Stimulated activated CD4-positive, alpha-beta T cell treated with anti-CD3 and anti-CD28 coated beads, Interleukin-2, amount 100 ng/mL, for 4 hours (primary cell): Measurements from ENCODE around the gene TRDN.
"Not testable (repeated sequence)": the region's sequence is repeated elsewhere in the genome, so short reads cannot be mapped to it uniquely, and the experiment has no call there.

ENCODE experiments used
- DNase-seq: peaks from one replicate; pipeline ENCODE4 v3.0.0-alpha.2; 2020; ENCODE audit warnings: low read depth

The TRDN gene

DNA sequence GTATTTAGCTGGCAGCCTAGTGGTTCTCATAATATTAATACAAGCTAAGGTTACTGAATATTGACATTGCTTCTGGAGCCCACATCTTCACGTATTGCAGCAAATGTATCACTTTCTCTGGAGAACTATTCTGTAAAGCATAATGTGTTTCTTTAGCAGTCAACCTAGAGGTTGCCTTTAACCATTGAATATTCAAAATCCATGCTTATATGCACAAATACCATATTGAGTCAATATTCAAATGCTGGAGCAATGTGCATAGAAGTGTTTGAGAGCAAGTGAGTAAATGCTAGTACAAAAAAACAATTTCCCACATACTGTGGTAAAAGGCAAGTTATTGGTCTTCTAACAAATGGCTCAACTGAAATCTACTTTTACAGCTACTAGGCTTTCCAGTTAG lies 231.8 kb downstream of the TRDN start:
- no peak for DNase-seq

DNA sequence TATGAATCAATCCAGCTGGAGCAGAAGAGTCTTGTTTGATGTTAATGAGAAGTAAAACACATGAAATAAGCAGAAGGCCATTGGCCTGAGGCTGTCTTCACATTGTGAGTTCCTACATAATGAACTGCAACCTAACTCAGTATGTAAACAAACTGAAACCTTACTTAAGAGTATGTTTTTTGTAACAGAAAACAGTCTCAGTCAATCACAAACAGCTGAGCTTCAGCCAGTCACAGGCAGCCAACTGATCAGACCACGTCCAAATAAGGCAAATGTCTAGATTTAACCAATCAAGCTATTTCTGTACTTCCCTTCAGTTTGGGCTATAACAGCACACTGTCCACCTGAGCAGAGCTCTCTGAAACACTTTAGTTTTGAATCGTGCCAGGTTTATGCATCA lies 234.7 kb downstream of the TRDN start:
- DNase-seq: no peak

DNA sequence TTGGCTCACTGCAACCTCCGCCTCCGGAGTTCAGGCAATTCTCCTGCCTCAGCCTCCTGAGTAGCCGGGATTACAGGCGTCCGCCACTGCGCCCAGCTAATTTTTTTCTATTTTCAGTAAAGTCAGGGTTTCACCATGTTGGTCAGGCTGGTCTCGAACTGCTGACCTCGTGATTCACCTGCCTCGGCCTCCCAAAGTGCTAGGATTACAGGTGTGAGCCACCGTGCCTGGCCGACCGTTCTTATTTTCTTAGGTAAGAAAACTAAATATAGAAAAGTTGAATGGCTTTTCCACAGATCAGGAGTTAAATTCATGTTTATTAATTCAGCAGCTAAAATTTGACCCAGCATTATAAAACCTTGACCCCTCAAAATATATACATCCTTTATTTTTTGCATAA lies 238.7 kb downstream of the TRDN start:
- DNase-seq: no peak

GRCh38 chr6:123393331-123393730 lies 243.4 kb downstream of the TRDN start:
- DNase-seq: no peak

DNA sequence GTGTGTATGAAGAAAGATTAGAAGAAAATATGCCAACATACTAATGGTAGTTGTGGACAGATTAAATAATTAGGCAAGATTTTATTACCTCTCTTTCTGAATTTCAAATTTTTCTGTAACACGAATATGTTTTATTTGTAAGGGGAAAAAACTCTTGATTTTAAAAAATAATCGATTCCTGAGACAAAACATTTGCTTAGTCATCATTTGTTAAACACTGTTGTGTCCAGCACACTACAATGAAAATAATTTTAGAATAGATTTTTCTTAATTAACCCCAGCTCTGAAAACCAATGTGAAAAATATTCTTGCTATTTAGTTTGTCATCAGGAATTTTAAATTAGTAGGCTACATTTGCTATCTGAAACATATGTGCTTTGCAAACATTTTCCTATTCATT lies 253.0 kb downstream of the TRDN start:
- no peak for DNase-seq

GRCh38 chr6:123380257-123380656 lies 256.5 kb downstream of the TRDN start:
- no peak for DNase-seq

DNA sequence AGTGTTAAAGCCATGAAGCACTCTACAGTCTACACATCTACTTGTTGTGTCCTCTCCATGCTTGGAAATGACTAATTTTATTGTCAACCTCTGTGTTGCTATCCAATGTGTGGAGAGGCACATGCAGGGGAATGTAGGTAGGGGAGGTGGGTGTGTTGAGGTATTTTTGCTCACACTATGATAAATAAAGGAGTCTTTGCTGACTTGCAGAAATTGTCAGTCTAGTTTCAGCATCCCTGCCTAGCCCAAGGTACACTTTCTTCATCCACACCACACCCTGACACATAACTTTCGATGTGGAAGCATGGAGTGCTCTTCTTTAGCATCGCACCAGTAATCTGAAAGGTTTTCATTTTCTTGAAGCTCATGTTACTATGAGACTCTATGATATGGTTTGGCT lies 264.0 kb downstream of the TRDN start:
- DNase-seq: no peak

- no peak for DNase-seq
These were observed 272.8 kb downstream of the TRDN start for GRCh38 chr6:123363912-123364311.

DNA sequence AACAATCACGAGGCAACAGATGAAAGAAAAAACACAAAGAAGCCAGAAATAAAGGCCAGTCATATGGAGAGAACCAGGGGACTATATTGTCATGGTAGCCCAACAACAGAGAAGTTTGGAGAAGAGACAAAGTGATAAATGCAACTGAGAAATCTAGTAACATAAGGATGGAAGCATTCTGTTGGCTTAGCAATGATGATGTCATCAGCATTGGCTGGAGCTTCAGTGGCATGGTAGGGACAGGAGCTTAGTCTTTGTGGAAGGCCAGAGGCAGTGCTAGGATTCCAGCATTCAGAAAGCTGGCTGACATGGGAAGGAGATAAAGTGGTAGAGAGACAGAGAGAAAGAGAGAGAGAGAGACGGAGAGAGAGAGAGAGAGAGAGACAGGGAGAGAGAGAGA lies 276.4 kb downstream of the TRDN start:
- DNase-seq: no peak

GRCh38 chr6:123352705-123353104 lies 284.0 kb downstream of the TRDN start:
- DNase-seq: no peak

DNA sequence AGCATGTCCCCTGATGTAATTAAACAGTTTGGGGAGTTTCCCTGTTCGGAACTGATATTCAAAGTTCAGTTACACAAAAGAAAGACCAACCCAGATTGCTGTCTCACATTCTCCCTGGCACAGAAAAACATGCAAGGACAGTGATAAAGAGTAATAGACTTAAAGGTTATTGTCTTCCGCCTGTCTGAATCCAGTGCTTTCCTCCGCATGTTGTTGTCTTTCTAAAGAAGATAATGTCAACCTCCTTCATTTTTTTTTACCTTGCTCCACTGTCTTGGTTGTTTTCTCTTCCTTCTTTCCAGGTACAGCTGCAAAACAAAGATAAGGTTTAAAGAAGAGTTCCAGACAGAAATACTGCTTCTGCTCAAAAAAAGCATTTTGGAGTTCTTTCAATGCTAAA lies 284.5 kb downstream of the TRDN start:
- no peak for DNase-seq

DNA sequence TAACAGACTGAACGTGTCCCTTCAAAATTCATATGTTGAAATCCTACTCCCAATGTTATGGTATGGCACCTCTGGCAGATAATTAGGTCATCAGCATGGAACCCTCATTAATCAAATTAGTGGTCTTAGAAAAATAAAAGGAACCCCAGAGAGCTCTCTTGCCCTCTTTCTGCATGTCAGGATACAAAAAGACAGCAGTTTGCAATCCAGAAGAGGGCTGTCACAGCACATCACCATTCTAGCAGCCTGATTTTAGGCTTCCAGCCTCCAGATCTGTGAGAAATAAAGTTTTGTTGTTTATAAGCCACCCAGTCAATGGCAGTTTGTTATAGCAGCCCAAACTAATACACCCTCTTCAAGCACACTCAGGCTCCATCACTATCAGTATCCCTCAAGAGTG lies 292.9 kb downstream of the TRDN start:
- no peak for DNase-seq

DNA sequence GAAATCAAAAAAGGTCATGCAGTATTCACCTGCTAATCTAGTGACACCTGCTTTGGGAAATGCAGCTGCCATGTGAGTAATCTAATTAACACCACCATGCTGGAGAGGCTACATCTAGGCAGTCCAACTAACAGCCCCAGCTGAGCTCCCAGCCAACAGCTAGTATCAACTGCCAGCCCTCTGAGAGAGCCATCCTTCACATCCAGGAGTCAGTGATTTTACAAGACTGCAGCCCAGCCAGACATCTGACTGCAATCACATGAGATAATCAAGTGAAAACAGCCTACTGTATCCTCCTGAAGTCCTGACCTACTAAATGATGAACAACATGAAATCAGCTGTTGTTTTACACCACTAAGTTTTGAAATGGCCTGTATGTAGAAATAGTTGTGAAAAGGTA lies 298.4 kb downstream of the TRDN start:
- no peak for DNase-seq

- no peak for DNase-seq
These were observed 303.6 kb downstream of the TRDN start for GRCh38 chr6:123333000-123333756.

DNA sequence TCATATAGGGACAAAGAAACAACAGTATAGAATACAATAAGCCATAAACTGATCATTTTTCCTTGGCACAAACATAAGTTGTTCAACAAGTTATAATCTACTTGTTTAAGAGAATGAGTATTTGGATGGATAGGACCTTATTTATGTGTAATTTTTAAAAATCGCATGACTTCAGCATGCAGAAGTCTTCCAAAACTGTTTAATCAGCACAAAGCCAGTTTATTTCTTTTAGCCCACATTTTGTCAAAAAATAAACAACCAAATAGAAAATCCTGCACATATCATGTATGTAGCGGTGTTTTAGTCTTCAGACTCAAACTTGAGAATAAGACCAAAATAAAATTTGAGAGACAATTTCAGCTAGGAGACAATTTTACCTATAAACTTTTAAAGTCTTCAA lies 304.7 kb downstream of the TRDN start:
- no peak for DNase-seq

DNA sequence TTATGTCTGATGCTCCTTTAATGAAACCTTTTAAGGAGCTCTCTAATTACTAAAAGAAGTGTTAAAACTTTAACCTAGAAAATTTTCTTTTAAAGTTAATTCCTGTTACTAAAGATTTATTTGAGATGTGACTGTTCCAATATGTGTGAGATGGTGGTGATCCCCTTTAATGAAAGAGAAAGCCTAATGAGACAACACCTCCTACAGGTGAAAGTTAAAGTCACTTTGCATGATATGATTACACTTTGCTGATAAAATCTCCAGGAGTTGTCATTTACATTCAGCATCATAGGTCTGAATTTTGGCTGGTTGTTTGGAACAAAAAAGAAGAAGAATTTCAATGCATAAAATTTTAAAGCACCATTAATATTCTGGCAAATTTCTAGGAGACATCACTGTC lies 307.4 kb downstream of the TRDN start:
- DNase-seq: no peak

GRCh38 chr6:123323452-123324329 lies 313.1 kb downstream of the TRDN start:
- DNase-seq: no peak

DNA sequence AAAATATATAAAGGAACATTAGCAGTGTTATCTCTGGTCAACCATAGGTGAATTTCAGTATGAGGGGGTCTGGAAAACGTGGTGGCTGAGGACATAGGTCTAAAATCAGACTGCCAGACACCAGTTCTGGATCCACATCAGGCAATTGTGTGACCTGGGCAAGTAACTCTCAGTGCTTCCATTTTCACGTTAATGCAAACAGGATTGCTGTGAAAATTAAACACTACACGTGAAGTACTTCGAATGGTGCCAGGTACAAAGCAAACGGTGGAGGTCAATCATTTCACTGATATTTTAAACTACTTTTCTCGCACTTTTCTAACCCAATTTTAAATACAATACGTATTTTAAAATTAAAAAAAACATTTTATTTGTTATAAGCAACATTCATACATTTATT lies 315.7 kb downstream of the TRDN start:
- DNase-seq: no peak

DNA sequence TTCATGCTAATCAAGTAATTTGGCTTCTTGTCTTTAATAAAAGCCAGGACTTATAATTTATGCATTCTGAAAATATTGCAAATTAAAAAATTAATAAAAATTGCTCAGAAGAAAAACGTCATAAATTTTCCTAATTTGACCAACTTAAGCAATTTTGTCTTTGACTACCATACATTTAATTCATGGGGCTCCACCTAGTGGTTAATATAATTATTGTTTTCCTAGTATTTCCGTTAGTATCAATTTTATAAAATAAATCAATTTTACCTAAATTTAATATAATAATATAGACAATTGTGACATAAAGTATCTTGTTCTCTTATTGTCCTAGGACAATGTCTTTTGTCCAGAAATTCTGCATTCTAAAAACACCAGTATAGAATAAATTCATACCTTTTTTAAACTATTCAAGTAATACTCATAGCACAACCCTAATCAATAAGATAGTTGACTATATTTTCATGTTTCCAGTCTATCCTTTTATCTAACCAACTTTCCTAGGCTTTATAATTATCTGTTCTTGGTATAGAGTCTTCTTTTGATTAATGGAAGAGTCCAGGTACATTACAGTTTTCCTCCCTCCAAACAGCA lies 319.9 kb downstream of the TRDN start:
- DNase-seq: no peak

- not testable (repeated sequence) for DNase-seq
These were observed 322.3 kb downstream of the TRDN start for GRCh38 chr6:123314459-123314858.

DNA sequence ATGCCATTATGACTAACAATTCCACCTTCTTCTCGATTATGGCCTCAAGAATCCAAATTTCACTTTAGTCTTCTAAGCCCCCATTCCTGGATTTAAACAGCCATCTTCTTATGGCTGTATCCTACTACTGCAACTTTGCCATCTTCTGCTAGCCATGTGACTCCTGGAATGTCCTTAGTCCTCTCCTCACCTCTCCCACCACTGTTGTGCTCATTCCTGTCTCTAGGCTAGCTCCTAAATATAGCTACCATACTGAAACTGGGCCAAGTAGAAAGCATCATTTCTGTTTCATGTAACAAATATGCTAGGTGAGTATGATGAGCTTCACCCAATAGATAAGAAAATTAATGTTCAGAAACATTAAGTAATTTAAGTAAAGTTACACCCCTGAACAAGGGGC lies 327.6 kb downstream of the TRDN start:
- no peak for DNase-seq

GRCh38 chr6:123306334-123306733 lies 330.4 kb downstream of the TRDN start:
- no peak for DNase-seq

DNA sequence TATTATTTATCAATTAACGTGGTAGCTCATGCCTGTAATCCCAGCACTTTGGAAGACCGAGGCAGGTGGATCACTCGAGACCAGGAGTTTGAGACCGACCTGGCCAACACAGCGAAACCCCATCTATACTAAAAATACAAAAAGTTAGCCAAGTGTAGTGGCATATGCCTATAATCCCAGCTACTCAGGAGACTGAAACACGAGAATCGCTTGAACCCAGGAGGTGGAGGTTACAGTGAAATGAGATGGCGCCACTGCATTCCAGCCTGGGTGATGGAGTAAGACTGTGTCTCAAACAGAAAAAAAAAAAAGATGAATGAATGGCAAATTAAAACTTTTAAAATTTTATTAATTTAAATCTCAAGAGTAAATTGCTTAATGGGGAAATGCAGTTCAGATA lies 341.1 kb downstream of the TRDN start:
- no peak for DNase-seq
